ENCODE data around the gene NPR3.

GRCh38 chr5:32790411-32790951 is 79.4 kb downstream of the NPR3 start:
- TF ChIP-seq EZH2 (IDR thresholded peaks at IDR 0.05; ENCODE audit: insufficient read depth, poor library complexity, severe bottlenecking) (no peak), EZH2phosphoT487 (IDR thresholded peaks at IDR 0.05; ENCODE audit: insufficient read depth, low read depth) (no peak)

Data from GM23248 (cell line).